GM12878 (cell line): ENCODE data around the gene ZNF282. TPM values are rescaled to one million over a fixed set of nuclear protein-coding genes. Genes with fewer than 3 reads are reported as not detected.

Source experiments
- ATAC-seq: fragments of 200-7000 bp; cut with Tn5 transposase; 3 replicates; pipeline ENCODE4 v1.9.1; 2020; ENCODE audit warnings: mild to moderate bottlenecking, moderate library complexity
- BruUV-seq: library from RNA; stranded (reverse); fragments of 400-500 nt; replicated peaks from 2 replicates; lab custom pipeline; 2021; lab: Mats Ljungman, UMichigan
- CTCF ChIA-PET: fragments of 300-600 bp; sonication (Branson Sonifier 250); formaldehyde crosslinking; extraction: SDS; loops from one replicate; lab custom pipeline; 2021; ENCODE audit warnings: inconsistent platforms; lab: Yijun Ruan, JAX
- POLR2A ChIA-PET: fragments of 350-600 bp; formaldehyde crosslinking; extraction: SDS; loops from one replicate; lab custom pipeline; 2021; ENCODE audit warnings: inconsistent platforms; lab: Charles Lee
- RAD21 ChIA-PET: fragments of 300-600 bp; sonication (Branson Sonifier 250); formaldehyde crosslinking; loops from one replicate; lab custom pipeline; 2023; ENCODE audit warnings: antibody characterized with exemption; ENCODE audit not compliant: unreplicated experiment; lab: Charles Lee
- SMC1A ChIA-PET: fragments of 300-600 bp; sonication (Branson Sonifier 250); formaldehyde crosslinking; loops from one replicate; lab custom pipeline; 2023; ENCODE audit not compliant: unreplicated experiment, uncharacterized antibody; lab: Charles Lee
- DNase-seq: peaks from one replicate; pipeline ENCODE4 v3.0.0-alpha.2; 2011; ENCODE audit warnings: low read depth, low spot score
- FAIRE-seq: peaks from 3 replicates; lab custom pipeline; 2011; peaks lifted over from hg19 to GRCh38; lab: Jason Lieb, UNC
- H2AFZ ChIP-seq: 2 replicates; pipeline ENCODE4 v1.6.0; 2011; ENCODE audit warnings: low read depth, low read length, control low read depth; ENCODE audit not compliant: control insufficient read depth
- H3K27ac ChIP-seq: 2 replicates; pipeline ENCODE4 v1.5.1; 2011; ENCODE audit warnings: control low read depth; ENCODE audit not compliant: control insufficient read depth, insufficient read depth
- H3K27me3 ChIP-seq, 2 experiments: replicated peaks in 1 of 2; 2 replicates each; pipeline versions ENCODE4 v1.6.0 to v1.6.1; 2011; ENCODE audit warnings: low read length in 1 of 2; ENCODE audit not compliant: control insufficient read depth in 2 of 2, insufficient read depth in 2 of 2
- H3K36me3 ChIP-seq, 2 experiments: 2 replicates each; pipeline ENCODE4 v1.5.1; 2011; ENCODE audit warnings: low read length in 1 of 2; ENCODE audit not compliant: control insufficient read depth in 2 of 2, insufficient read depth in 2 of 2
- H3K4me1 ChIP-seq: 2 replicates; pipeline ENCODE4 v1.6.1; 2011; ENCODE audit warnings: mild to moderate bottlenecking, low read length, moderate library complexity, mixed read lengths; ENCODE audit not compliant: control insufficient read depth, insufficient read depth
- H3K4me2 ChIP-seq: 2 replicates; pipeline ENCODE4 v1.6.0; 2011; ENCODE audit warnings: control low read depth; ENCODE audit not compliant: control insufficient read depth, insufficient read depth
- H3K4me3 ChIP-seq: fragments of 200-600 bp; sonication (generic); 2 replicates; pipeline ENCODE4 v1.5.1; 2016
- H3K79me2 ChIP-seq: 2 replicates; pipeline ENCODE4 v1.6.0; 2011; ENCODE audit warnings: low read length; ENCODE audit not compliant: control insufficient read depth, insufficient read depth
- H3K9ac ChIP-seq: 2 replicates; pipeline ENCODE4 v1.8.0; 2011; ENCODE audit warnings: low read length, control low read depth, mixed read lengths; ENCODE audit not compliant: control insufficient read depth, insufficient read depth
- H3K9me3 ChIP-seq: replicated peaks from 3 replicates; pipeline ENCODE4 v1.5.1; 2011; ENCODE audit warnings: mild to moderate bottlenecking, low read length; ENCODE audit not compliant: control insufficient read depth, insufficient read depth
- H4K20me1 ChIP-seq: 2 replicates; pipeline ENCODE4 v1.6.0; 2011; ENCODE audit not compliant: control insufficient read depth, insufficient read depth
- CHD2 ChIP-seq: IDR thresholded peaks from 2 replicates; pipeline ENCODE4 v1.6.1; 2011; ENCODE audit warnings: low read depth, low read length, improper control_type of control experiment, borderline replicate concordance
- EGR1 ChIP-seq, 2 experiments: IDR thresholded peaks; 1 replicate in 1 of 2; 2 replicates in 1 of 2; pipeline ENCODE4 v1.6.1; 2011 to 2012; ENCODE audit warnings: low read depth in 2 of 2, low read length in 2 of 2, borderline replicate concordance in 1 of 2, mild to moderate bottlenecking in 1 of 2, moderate library complexity in 1 of 2
- KLF5 ChIP-seq: fragments of 450-650 bp; IDR thresholded peaks from 2 replicates; pipeline ENCODE4 v1.6.1; 2014; ENCODE audit warnings: mild to moderate bottlenecking; ENCODE audit not compliant: partially characterized antibody
- MYB ChIP-seq: fragments of 150-350 bp; IDR thresholded peaks from 2 replicates; pipeline ENCODE4 v1.6.1; 2014; ENCODE audit warnings: mild to moderate bottlenecking, low read depth, low read length, borderline replicate concordance
- NFXL1 ChIP-seq: fragments of 450-650 bp; IDR thresholded peaks from 2 replicates; pipeline ENCODE4 v1.6.1; 2017; ENCODE audit warnings: antibody characterized with exemption, mild to moderate bottlenecking, borderline replicate concordance
- PML ChIP-seq: IDR thresholded peaks from 2 replicates; pipeline ENCODE4 v1.6.1; 2012; ENCODE audit warnings: low read length, inconsistent platforms
- RBBP5 ChIP-seq: fragments of 200-600 bp; sonication (generic); conservative IDR thresholded peaks from 2 replicates; pipeline ENCODE4 v1.6.1; 2016
- SMAD5 ChIP-seq: IDR thresholded peaks from 2 replicates; pipeline ENCODE4 v1.6.1; 2016; ENCODE audit warnings: antibody characterized with exemption, low read depth
- SMARCA5 ChIP-seq: fragments of 450-650 bp; IDR thresholded peaks from 2 replicates; pipeline ENCODE4 v1.6.1; 2017; ENCODE audit warnings: mild to moderate bottlenecking
- ZSCAN29 ChIP-seq: fragments of 450-650 bp; IDR thresholded peaks from 2 replicates; pipeline ENCODE4 v1.6.1; 2017; ENCODE audit warnings: mild to moderate bottlenecking, moderate library complexity
- WGBS: methylation state at CpG from one replicate; pipeline ENCODE4 v1.1.6; 2016; ENCODE audit warnings: low lambda C conversion rate; ENCODE audit not compliant: insufficient replicate concordance, insufficient coverage; ENCODE audit errors: missing lambda C conversion rate; 5-methylcytosine and 5-hydroxymethylcytosine counted together
- in situ Hi-C: fragments of 300-500 bp; cut with MboI; formaldehyde crosslinking; loops from 9 replicates; pipeline ENCODE4 v1.14.3; 2018; ENCODE audit warnings: mixed read lengths
- intact Hi-C: fragments of 100-400 bp; cut with micrococcal nuclease; formaldehyde crosslinking; loops from one replicate; pipeline ENCODE4 v1.14.2; 2022; ENCODE audit not compliant: unreplicated experiment
- polyA plus RNA-seq, 11 experiments: library from polyadenylated mRNA; depleted of rRNA in 4 of 11; unstranded in 6 of 11; stranded (reverse) in 5 of 11; fragments of >200 nt; fragmentation: Nextera tagmentation in 4 of 11; fragmentation: Illumina TruSeq in 1 of 11; extraction: Ambion mirVana in 4 of 11; extraction: Trizol in 1 of 11; gene quantifications; 1 replicate in 1 of 11; 2 replicates in 10 of 11; pipeline versions ENCODE4 v1.2.1 to v1.2.3, GENCODE V29; 2011 to 2016; ENCODE audit warnings: inconsistent platforms in 2 of 11, missing spikeins in 2 of 11, low read depth in 1 of 11
- total RNA-seq, 4 experiments: library from RNA; depleted of rRNA in 3 of 4; stranded (reverse); fragments of >200 nt in 3 of 4; fragmentation: Illumina TruSeq in 1 of 4; extraction: Trizol in 1 of 4; gene quantifications; 2 replicates each; pipeline versions ENCODE4 v1.2.1 to v1.2.3, GENCODE V29; 2013 to 2021
- TF ChIP-seq, protein P1 (sequence below): fragments of 450-650 bp; IDR thresholded peaks from 2 replicates; pipeline ENCODE4 v1.6.1; 2014; ENCODE audit warnings: mild to moderate bottlenecking

ZNF282 gene
- total and polyA plus RNA-seq, 10 of the 15 experiments (the other 5 are each of a cell fraction or from before 2014, with no cell fraction given) = 0.35 to 28.4 (median 8.1) TPM

DNA sequence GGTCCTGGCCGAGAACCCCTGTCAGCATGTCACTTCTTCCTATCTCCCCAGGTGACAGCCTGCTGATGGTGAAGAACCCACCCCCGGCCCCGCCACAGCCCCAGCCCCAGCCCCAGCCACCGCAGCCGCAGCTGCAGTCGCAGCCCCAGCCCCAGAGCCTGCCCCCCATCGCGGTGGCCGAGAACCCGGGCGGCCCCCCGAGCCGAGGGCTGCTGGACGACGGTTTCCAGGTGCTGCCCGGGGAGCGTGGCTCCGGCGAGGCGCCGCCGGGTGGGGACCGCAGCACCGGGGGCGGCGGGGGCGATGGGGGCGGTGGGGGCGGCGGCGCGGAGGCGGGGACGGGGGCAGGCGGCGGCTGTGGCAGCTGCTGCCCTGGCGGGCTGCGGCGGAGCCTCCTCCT lies 28.4 kb downstream of the ZNF282 start:
- Histone ChIP-seq H4K20me1 (no peaks in the 10 kb centered on the region), H3K27me3 (no peaks in the 10 kb centered on the region), H3K4me1 (no peaks in the 10 kb centered on the region), H3K4me3 (no peak overlapping the region), H3K4me2 (no peak overlapping the region), H3K9me3 (no peaks in the 10 kb centered on the region), H3K36me3 (peaks cover 6 to 16% of the 10 kb centered on the region in 2 experiments; a peak in 3 of 4 replicates), H3K9ac (no peak overlapping the region), H3K27ac (no peak overlapping the region), H3K79me2 (no peaks in the 10 kb centered on the region), H2AFZ (no peak overlapping the region)
- no peak for FAIRE-seq
- no TSS peak for BruUV-seq
- DNase-seq = no peak
- ChIA-PET POLR2A (no interaction called here), CTCF (no interaction called here), SMC1A (no interaction called here), RAD21 (no interaction called here)
- intact Hi-C loops (no loop called here), in situ Hi-C loops (no loop called here)
- 100% methylated on average over 1 of the region's 39 CpGs for WGBS
- TF ChIP-seq EGR1 (IDR thresholded peaks at IDR 0.05; ENCODE audit: borderline replicate concordance in 1 of 2, low read depth in 2 of 2, low read length in 2 of 2) (no peak), KLF5 (no peak), NFXL1 (no peak), PML (no peak), RBBP5 (no peak), SMAD5 (no peak), ZSCAN29 (no peak), SMARCA5 (no peak), CHD2 (no peak), MYB (no peak)
- TF ChIP-seq, protein P1, sequence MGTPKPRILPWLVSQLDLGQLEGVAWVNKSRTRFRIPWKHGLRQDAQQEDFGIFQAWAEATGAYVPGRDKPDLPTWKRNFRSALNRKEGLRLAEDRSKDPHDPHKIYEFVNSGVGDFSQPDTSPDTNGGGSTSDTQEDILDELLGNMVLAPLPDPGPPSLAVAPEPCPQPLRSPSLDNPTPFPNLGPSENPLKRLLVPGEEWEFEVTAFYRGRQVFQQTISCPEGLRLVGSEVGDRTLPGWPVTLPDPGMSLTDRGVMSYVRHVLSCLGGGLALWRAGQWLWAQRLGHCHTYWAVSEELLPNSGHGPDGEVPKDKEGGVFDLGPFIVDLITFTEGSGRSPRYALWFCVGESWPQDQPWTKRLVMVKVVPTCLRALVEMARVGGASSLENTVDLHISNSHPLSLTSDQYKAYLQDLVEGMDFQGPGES = no peak
- ATAC-seq = no peak
